HepG2 (cell line): ENCODE data around the gene NFATC3. TPM values are rescaled to one million over a fixed set of nuclear protein-coding genes. Genes with fewer than 3 reads are reported as not detected.
A peak's percentile ranks its signal among the peaks of the same experiment; 100 is the strongest.

Source experiments
- ATF5 ChIP-seq: sonication (generic); formaldehyde crosslinking; IDR thresholded peaks from 2 replicates; pipeline ENCODE4 v1.4.0; 2020; ENCODE audit warnings: mild to moderate bottlenecking, low read depth, missing genetic modification reagents
- BHLHE40 ChIP-seq: IDR thresholded peaks from 2 replicates; pipeline ENCODE4 v1.6.1; 2011; ENCODE audit warnings: low read length, improper control_type of control experiment
- HHEX ChIP-seq: IDR thresholded peaks from 2 replicates; pipeline ENCODE4 v1.6.1; 2016; ENCODE audit warnings: control low read depth
- HMG20B ChIP-seq: conservative IDR thresholded peaks from 2 replicates; pipeline ENCODE4 v1.6.1; 2016; ENCODE audit warnings: missing genetic modification reagents, missing compliant biosample characterization
- NR2F1 ChIP-seq, 2 experiments: fragments of 450-650 bp in 1 of 2; formaldehyde crosslinking in 1 of 2; IDR thresholded peaks; 2 replicates each; pipeline versions ENCODE4 v1.5.0 to v1.6.1; 2016 to 2020; ENCODE audit warnings: mild to moderate bottlenecking in 1 of 2, missing compliant biosample characterization in 1 of 2, missing genetic modification reagents in 1 of 2, moderate library complexity in 1 of 2
- PLSCR1 ChIP-seq: sonication (generic); formaldehyde crosslinking; IDR thresholded peaks from 2 replicates; pipeline ENCODE4 v1.5.0; 2020; ENCODE audit warnings: missing genetic modification reagents, mild to moderate bottlenecking, borderline replicate concordance
- POLR2A ChIP-seq, 2 experiments: IDR thresholded peaks; 2 replicates each; pipeline ENCODE4 v1.6.1; 2011; ENCODE audit warnings: low read depth in 2 of 2, low read length in 2 of 2, mild to moderate bottlenecking in 1 of 2, moderate library complexity in 1 of 2; ENCODE audit not compliant: insufficient read depth in 1 of 2
- REL ChIP-seq: sonication (generic); formaldehyde crosslinking; conservative IDR thresholded peaks from 2 replicates; pipeline ENCODE4 v1.8.0; 2022; ENCODE audit warnings: mild to moderate bottlenecking, missing genetic modification reagents, moderate library complexity
- TBX3 ChIP-seq: fragments of 450-650 bp; IDR thresholded peaks from 2 replicates; pipeline ENCODE4 v1.6.1; 2017; ENCODE audit warnings: antibody characterized with exemption, mild to moderate bottlenecking, inconsistent platforms, borderline replicate concordance
- TEAD3 ChIP-seq: optimal IDR thresholded peaks from 2 replicates; pipeline ENCODE3; 2016; ENCODE audit warnings: borderline replicate concordance
- ZNF160 ChIP-seq: sonication (generic); formaldehyde crosslinking; IDR thresholded peaks from 2 replicates; pipeline ENCODE4 v1.8.0; 2022; ENCODE audit warnings: mild to moderate bottlenecking, inconsistent platforms, missing genetic modification reagents
- ZNF790 ChIP-seq: sonication (generic); formaldehyde crosslinking; IDR thresholded peaks from 2 replicates; pipeline ENCODE4 v1.8.0; 2022; ENCODE audit warnings: missing genetic modification reagents, mild to moderate bottlenecking, borderline replicate concordance
- polyA plus RNA-seq, 8 experiments: library from polyadenylated mRNA; depleted of rRNA in 3 of 8; stranded (reverse) in 7 of 8; unstranded in 1 of 8; fragments of >200 nt; fragmentation: Illumina TruSeq in 4 of 8; extraction: Trizol in 4 of 8; gene quantifications; 2 replicates each; pipeline versions ENCODE4 v1.2.1 to v1.2.3, GENCODE V29; 2011 to 2016; ENCODE audit warnings: low read depth in 4 of 8, missing spikeins in 1 of 8, mixed read lengths in 1 of 8; ENCODE audit not compliant: insufficient read depth in 1 of 8
- total RNA-seq, 5 experiments: library from RNA; depleted of rRNA; stranded (reverse); fragments of >200 nt; fragmentation: Illumina TruSeq; extraction: Trizol; gene quantifications; 2 replicates each; pipeline ENCODE4 v1.2.3, GENCODE V29; 2016; ENCODE audit warnings: low read depth in 1 of 5
- TF ChIP-seq, protein P1 (sequence below): IDR thresholded peaks from 2 replicates; pipeline ENCODE4 v1.6.1; 2016; ENCODE audit warnings: missing compliant biosample characterization, missing genetic modification reagents, borderline replicate concordance
- TF ChIP-seq, protein P2 (sequence below): sonication (generic); formaldehyde crosslinking; IDR thresholded peaks from 2 replicates; pipeline ENCODE4 v1.4.0; 2020; ENCODE audit warnings: mild to moderate bottlenecking, missing genetic modification reagents
- TF ChIP-seq, protein P3 (sequence below): sonication (generic); formaldehyde crosslinking; IDR thresholded peaks from 2 replicates; pipeline ENCODE4 v1.8.0; 2022; ENCODE audit warnings: mild to moderate bottlenecking, missing genetic modification reagents, moderate library complexity
- TF ChIP-seq, protein P4 (sequence below), 2 experiments: sonication (generic) in 1 of 2; formaldehyde crosslinking in 1 of 2; IDR thresholded peaks; 2 replicates each; pipeline versions ENCODE4 v1.6.1 to v1.9.0; 2014 to 2022; ENCODE audit warnings: antibody characterized with exemption in 1 of 2, borderline replicate concordance in 1 of 2, inconsistent platforms in 1 of 2, low read depth in 1 of 2, missing genetic modification reagents in 1 of 2

NFATC3 gene
- total and polyA plus RNA-seq, 2 of the 13 experiments (the other 11 are each of a cell fraction or from before 2014, with no cell fraction given) = 52.6 to 62.7 TPM

DNA sequence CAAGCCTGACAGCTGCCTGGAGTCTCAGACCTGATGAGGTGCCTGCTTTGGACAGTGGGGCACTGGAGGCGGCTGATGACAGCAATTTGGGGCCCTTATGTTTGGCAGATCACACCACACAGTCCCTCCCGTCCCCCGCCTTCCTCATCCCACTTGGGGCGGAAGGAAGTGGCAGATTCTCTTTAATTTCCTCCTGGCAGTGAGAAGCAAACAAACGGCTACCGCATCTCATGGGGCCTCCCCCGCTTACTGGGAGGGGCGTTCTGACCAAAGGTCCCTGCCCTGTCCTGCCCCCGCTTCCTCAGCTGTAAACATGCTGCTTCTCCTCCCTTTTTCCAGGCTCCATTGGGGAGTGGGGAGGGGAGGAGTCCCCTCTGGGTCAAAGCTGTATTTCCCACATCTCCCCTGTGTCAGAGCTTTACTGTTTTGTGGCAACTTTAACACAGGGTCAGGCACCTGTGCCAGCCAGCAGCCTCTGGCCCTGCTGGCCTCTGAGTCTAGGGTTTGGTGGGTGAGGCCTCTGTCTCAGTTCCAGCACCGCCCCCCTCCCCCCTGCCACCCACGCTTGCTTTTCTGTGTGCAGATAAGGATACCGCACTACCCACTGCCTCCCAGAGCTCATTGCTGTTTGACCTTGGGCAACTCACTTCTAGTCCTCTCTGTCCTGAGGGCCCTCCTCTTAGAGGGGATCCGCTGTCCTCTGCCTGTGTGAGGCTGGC, 5.4 kb upstream of the NFATC3 start (continued):
- TF ChIP-seq, protein P1, sequence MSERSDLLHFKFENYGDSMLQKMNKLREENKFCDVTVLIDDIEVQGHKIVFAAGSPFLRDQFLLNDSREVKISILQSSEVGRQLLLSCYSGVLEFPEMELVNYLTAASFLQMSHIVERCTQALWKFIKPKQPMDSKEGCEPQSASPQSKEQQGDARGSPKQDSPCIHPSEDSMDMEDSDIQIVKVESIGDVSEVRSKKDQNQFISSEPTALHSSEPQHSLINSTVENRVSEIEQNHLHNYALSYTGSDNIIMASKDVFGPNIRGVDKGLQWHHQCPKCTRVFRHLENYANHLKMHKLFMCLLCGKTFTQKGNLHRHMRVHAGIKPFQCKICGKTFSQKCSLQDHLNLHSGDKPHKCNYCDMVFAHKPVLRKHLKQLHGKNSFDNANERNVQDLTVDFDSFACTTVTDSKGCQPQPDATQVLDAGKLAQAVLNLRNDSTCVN (CRISPR knock-in tag) = peak; percentile 56; the same call in 1 of the 2 replicates
- TF ChIP-seq, protein P2, sequence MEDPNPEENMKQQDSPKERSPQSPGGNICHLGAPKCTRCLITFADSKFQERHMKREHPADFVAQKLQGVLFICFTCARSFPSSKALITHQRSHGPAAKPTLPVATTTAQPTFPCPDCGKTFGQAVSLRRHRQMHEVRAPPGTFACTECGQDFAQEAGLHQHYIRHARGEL (CRISPR knock-in tag) = no peak
- TF ChIP-seq POLR2A (IDR thresholded peaks at IDR 0.05; ENCODE audit: insufficient read depth in 1 of 2, low read depth in 2 of 2, low read length in 2 of 2) = peak; percentile 87 to 88
- no peak for TF ChIP-seq ATF5
- no peak for TF ChIP-seq ZNF790 (CRISPR knock-in tag)
- peak; percentile 89 for TF ChIP-seq ZNF160 (CRISPR knock-in tag)
- TF ChIP-seq TEAD3 (CRISPR knock-in tag) = peak; percentile 80
- TF ChIP-seq TBX3 = peak; percentile 56; the same call in 1 of the 2 replicates
- no peak for TF ChIP-seq REL (CRISPR knock-in tag)
- TF ChIP-seq HHEX (CRISPR knock-in tag) = peak; percentile 11; the same call in 1 of the 2 replicates
- TF ChIP-seq, protein P3, sequence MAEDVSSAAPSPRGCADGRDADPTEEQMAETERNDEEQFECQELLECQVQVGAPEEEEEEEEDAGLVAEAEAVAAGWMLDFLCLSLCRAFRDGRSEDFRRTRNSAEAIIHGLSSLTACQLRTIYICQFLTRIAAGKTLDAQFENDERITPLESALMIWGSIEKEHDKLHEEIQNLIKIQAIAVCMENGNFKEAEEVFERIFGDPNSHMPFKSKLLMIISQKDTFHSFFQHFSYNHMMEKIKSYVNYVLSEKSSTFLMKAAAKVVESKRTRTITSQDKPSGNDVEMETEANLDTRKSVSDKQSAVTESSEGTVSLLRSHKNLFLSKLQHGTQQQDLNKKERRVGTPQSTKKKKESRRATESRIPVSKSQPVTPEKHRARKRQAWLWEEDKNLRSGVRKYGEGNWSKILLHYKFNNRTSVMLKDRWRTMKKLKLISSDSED = no peak
- TF ChIP-seq, protein P4, sequence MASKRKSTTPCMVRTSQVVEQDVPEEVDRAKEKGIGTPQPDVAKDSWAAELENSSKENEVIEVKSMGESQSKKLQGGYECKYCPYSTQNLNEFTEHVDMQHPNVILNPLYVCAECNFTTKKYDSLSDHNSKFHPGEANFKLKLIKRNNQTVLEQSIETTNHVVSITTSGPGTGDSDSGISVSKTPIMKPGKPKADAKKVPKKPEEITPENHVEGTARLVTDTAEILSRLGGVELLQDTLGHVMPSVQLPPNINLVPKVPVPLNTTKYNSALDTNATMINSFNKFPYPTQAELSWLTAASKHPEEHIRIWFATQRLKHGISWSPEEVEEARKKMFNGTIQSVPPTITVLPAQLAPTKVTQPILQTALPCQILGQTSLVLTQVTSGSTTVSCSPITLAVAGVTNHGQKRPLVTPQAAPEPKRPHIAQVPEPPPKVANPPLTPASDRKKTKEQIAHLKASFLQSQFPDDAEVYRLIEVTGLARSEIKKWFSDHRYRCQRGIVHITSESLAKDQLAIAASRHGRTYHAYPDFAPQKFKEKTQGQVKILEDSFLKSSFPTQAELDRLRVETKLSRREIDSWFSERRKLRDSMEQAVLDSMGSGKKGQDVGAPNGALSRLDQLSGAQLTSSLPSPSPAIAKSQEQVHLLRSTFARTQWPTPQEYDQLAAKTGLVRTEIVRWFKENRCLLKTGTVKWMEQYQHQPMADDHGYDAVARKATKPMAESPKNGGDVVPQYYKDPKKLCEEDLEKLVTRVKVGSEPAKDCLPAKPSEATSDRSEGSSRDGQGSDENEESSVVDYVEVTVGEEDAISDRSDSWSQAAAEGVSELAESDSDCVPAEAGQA (IDR thresholded peaks at IDR 0.05; ENCODE audit: low read depth) = peak; percentile 54; the same call in 1 of the 2 replicates
- TF ChIP-seq, protein P4 (CRISPR knock-in tag; IDR thresholded peaks at IDR 0.05; ENCODE audit: borderline replicate concordance) = peak; percentile 50; the same call in 1 of the 2 replicates
- peak; percentile 86; the same call in 1 of the 2 replicates for TF ChIP-seq HMG20B (CRISPR knock-in tag)
- TF ChIP-seq NR2F1 (CRISPR knock-in tag; IDR thresholded peaks at IDR 0.05) = peak; percentile 81 to 94
- TF ChIP-seq PLSCR1 = no peak; the same call in 1 of the 2 replicates
- TF ChIP-seq BHLHE40 = no peak
